AG10803 (cell line): Measurements from ENCODE around the gene LCN1.

ENCODE experiments used
- DNase-seq: peaks from one replicate; pipeline ENCODE4 v3.0.0; 2010; ENCODE audit warnings: low read depth
- H3K4me3 ChIP-seq: 2 replicates; pipeline ENCODE4 v1.5.1; 2011; ENCODE audit warnings: mild to moderate bottlenecking, low read length, control low read depth
- TF ChIP-seq, protein P1 (sequence below): conservative IDR thresholded peaks from 2 replicates; pipeline ENCODE4 v1.5.1; 2011; ENCODE audit warnings: mild to moderate bottlenecking, low read length, control low read depth, inconsistent platforms

LCN1 gene

DNA sequence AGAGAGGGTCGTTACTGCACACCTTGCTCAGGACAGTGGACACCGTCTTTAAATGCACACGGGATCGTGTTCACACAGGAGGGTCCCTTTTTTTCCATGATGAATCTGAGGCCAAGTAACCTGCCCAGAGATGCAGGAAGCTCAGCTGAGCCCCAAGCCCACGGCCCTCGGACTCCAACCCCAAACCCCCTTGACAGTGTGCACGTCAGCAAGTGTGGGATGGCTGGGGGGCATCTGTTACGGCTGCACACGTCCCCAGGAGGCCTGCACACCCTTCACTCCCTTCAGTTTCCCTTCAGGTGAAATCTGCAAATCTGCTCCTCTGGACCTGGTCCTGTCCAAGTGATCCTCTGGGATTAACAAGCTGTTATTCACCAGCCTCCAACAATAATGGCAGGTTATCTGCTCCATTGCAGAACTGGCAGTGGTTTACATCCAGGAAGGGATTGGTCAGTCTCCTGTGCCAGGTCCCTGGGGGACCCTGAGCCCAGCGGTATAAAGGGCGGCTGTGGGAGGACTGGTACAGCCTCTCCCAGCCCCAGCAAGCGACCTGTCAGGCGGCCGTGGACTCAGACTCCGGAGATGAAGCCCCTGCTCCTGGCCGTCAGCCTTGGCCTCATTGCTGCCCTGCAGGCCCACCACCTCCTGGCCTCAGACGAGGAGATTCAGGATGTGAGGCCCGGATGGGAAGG is at the start of gene LCN1:
TSS of gene LCN1 (plus strand) at position 525 of the 692 bp plus-strand sequence. CDS start at position 583, 58 bp downstream.
- TF ChIP-seq, protein P1, sequence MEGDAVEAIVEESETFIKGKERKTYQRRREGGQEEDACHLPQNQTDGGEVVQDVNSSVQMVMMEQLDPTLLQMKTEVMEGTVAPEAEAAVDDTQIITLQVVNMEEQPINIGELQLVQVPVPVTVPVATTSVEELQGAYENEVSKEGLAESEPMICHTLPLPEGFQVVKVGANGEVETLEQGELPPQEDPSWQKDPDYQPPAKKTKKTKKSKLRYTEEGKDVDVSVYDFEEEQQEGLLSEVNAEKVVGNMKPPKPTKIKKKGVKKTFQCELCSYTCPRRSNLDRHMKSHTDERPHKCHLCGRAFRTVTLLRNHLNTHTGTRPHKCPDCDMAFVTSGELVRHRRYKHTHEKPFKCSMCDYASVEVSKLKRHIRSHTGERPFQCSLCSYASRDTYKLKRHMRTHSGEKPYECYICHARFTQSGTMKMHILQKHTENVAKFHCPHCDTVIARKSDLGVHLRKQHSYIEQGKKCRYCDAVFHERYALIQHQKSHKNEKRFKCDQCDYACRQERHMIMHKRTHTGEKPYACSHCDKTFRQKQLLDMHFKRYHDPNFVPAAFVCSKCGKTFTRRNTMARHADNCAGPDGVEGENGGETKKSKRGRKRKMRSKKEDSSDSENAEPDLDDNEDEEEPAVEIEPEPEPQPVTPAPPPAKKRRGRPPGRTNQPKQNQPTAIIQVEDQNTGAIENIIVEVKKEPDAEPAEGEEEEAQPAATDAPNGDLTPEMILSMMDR: no peak
- no peak within 1 kb of the TSS for H3K4me3 ChIP-seq
- DNase-seq: no peak

DNA sequence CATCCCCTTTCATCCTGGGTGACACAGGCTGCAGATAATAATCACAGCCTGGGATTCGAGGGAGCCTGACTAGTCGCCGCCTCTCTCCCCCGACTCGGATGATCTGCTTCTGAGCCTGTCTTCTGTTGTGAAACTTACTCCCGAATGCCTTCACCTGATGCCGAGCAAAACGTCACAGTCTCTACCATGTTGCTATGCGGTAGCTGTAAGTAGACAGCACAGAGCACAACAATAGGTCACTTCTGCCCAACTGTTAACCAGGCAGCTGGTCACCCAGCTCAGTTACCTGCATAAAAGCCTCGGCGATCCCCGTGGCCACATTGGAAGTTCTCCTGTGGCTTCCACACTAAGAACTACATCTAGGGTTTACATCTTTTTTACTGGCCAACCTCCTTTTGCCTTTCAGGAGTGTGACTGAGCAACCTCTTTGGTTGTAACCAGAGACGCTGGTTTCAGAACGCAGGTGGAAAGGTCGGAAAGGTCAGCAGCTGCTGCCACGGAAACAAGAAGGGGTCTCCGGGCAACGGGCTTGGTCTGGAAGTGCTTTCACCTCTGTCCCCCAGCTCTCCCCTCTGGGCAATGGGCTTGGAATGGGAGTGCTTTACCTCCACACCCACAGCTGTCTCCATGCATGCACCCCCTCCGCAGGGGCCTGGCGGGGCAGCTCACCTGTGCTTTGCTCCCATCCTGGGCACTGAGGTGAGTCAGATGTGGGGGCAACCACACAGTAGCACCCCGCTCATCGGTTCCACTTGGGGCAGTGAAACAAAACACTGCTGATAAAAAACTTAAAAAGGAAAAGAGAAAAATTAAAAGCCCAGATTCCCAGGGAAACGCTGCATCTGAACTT is 49.2 kb upstream of the LCN1 start:
- no peak for DNase-seq
- TF ChIP-seq, protein P1: no peak
- no peak overlapping the region for H3K4me3 ChIP-seq

DNA sequence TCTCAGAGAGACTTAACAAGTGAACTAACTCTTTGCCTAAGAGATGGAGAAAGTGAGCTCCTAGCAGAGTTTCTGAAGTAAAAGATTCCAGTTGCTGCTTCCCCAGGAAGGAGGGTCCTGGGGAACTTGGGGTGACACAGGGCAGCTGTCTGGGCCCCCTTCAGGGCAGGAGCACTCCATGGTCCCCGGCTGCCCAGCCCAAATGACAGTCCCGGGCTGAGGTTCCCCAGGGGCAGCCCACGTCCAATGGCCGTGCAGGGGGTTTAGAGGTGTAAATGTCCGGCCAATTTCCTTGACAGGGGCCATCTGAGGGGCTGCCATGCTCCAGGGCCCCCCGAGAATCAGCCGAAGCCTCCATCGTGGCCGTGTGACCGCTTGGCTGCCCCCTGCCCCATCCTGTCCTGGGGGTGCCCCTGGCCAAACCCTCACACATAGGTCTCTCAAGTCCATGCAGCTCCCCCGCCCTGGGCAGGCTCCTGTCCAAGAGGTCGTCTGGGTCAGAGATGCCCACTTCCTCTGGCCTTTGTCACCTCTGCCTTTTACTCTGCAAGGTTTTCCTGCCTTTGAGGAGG is 47.2 kb upstream of the LCN1 start:
- TF ChIP-seq, protein P1: no peak
- H3K4me3 ChIP-seq: no peak overlapping the region
- no peak for DNase-seq

DNA sequence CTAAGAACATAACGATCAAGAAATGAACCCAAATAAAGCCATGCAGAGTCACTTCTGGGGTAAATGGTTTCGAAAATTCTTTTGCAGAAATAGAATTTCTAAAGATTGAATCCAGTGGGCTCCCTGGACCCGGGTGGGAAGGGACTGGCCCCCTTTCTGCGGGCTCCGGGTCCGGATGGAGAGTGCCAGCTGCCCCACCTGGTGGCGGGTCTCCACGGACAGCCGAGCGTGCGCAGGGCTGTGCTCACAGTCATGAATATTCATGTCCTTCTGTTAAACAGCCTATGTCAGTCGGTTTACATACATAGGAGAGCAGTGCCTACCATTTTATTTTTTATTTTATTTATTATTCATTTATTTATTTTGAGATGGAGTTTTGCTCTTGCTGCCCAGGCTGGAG is 46.3 kb upstream of the LCN1 start:
- H3K4me3 ChIP-seq: no peak overlapping the region
- TF ChIP-seq, protein P1: peak; percentile 13
- DNase-seq: no peak

DNA sequence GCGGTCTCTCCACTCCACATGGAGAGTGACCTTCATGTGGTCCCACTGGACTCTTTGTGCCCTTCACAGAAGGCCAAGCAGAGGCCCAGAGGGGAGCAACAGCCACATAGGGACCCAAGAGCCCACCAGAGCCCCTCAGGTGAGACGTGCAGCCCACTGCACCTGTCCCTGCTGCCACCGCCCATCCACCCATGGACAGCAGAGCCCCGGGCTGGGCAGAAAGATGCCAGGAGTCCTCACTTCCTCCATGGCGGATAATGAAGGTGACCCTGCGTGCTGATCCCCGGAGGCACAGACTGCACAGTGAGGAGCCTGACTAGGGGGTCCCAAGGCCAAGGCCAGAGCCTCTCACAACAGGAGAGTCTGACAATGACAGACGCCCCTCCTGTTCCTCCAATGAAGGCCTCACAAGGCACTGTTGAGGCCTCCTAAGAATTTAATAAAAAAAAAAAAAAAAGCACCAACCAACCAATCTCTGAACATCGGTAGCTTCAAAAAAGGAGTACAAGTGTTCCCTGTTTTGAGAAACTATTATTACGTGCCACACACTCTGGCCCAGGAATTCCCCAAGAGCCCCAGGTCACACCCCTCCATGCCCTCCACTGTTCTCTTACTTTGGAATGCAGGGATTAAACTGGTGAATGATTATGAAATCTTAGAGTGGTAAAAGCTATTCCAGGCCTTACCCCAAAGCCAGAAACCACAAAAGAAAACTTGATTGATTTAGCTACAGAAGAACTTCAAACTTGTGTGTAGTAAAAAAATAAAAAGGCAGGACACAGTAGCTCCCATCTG is 44.5 kb upstream of the LCN1 start:
- TF ChIP-seq, protein P1: no peak
- DNase-seq: peak; percentile 79
- H3K4me3 ChIP-seq: no peak overlapping the region

DNA sequence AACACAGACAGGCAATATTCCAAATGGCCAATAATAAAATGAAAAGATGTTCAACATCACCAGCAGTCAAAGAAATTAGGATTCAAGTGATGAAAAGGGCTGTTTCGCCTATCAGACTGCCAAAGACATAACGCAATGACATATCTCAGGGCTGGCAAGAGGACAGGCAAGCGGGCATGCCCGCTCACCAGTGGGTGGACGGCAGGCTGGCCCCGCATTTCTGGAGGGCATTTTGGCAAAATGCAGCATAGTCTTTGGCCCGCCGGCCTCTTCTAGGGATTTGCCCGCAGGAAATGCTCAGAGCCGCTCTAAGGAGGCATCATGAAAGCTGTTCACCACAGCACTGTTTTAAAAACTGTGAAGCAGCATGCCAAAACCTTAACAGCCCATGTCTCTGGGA is 43.0 kb upstream of the LCN1 start:
- DNase-seq: no peak
- TF ChIP-seq, protein P1: no peak
- no peak overlapping the region for H3K4me3 ChIP-seq
